ENCODE results near the gene GPR156.

The GPR156 gene

GRCh38 chr3:120203621-120204020, 81.4 kb downstream of the GPR156 start:
- TF ChIP-seq ELF4 (IDR thresholded peaks at IDR 0.05): no peak
- TF ChIP-seq BHLHE40 (IDR thresholded peaks at IDR 0.05; ENCODE audit: borderline replicate concordance): no peak
- TF ChIP-seq NFRKB (IDR thresholded peaks at IDR 0.05): no peak
- TF ChIP-seq ZNF384 (IDR thresholded peaks at IDR 0.05): no peak
- no peak for TF ChIP-seq L3MBTL2 (conservative IDR thresholded peaks at IDR 0.05)
- no peak for TF ChIP-seq CTBP1 (IDR thresholded peaks at IDR 0.05; ENCODE audit: borderline replicate concordance)
- no peak for TF ChIP-seq TARDBP (IDR thresholded peaks at IDR 0.05)
- TF ChIP-seq SP1 (IDR thresholded peaks at IDR 0.05): no peak
- TF ChIP-seq LEF1 (IDR thresholded peaks at IDR 0.05; ENCODE audit: borderline replicate concordance): no peak
- no peak for TF ChIP-seq FOXM1 (IDR thresholded peaks at IDR 0.05; ENCODE audit: borderline replicate concordance)
- TF ChIP-seq FOXA1 (IDR thresholded peaks at IDR 0.05): no peak
- no peak for TF ChIP-seq HDGF (IDR thresholded peaks at IDR 0.05; ENCODE audit: borderline replicate concordance)
- TF ChIP-seq PKNOX1 (IDR thresholded peaks at IDR 0.05): no peak
- TF ChIP-seq SUZ12 (IDR thresholded peaks at IDR 0.05): no peak
- TF ChIP-seq FOXK2 (IDR thresholded peaks at IDR 0.05): no peak
- no peak for TF ChIP-seq ARNT (IDR thresholded peaks at IDR 0.05)
- no peak for DNase-seq (ENCODE audit: extremely low spot score)
- CTCF ChIA-PET: no interaction called here
- POLR2A ChIA-PET: no interaction called here

GRCh38 chr3:120203016-120203415, 82.0 kb downstream of the GPR156 start:
- no peak for DNase-seq (ENCODE audit: extremely low spot score)
- ChIA-PET CTCF (interaction anchor here (0.6 to 1.1 kb wide), 2 partner anchors 11 to 45 kb away, joined by 3 to 4 read pairs; no protein-coding TSS in a partner anchor), POLR2A (no interaction called here)
- TF ChIP-seq HDGF (IDR thresholded peaks at IDR 0.05; ENCODE audit: borderline replicate concordance) (no peak), FOXM1 (IDR thresholded peaks at IDR 0.05; ENCODE audit: borderline replicate concordance) (no peak), SP1 (IDR thresholded peaks at IDR 0.05) (no peak), BHLHE40 (IDR thresholded peaks at IDR 0.05; ENCODE audit: borderline replicate concordance) (no peak), ARNT (IDR thresholded peaks at IDR 0.05) (no peak), TARDBP (IDR thresholded peaks at IDR 0.05) (no peak), ELF4 (IDR thresholded peaks at IDR 0.05) (no peak), FOXK2 (IDR thresholded peaks at IDR 0.05) (no peak), L3MBTL2 (conservative IDR thresholded peaks at IDR 0.05) (no peak), ZNF384 (IDR thresholded peaks at IDR 0.05) (no peak), FOXA1 (IDR thresholded peaks at IDR 0.05) (no peak), LEF1 (IDR thresholded peaks at IDR 0.05; ENCODE audit: borderline replicate concordance) (no peak)

GRCh38 chr3:120202363-120202762, 82.7 kb downstream of the GPR156 start:
- POLR2A ChIA-PET: no interaction called here
- TF ChIP-seq TARDBP (IDR thresholded peaks at IDR 0.05) (no peak), L3MBTL2 (conservative IDR thresholded peaks at IDR 0.05) (no peak)
- CTCF ChIA-PET: interaction anchor here (1.1 kb wide), 1 partner anchor 10 kb away, joined by 3 read pairs; no protein-coding TSS in a partner anchor
- no peak for DNase-seq (ENCODE audit: extremely low spot score)

- ChIA-PET POLR2A (no interaction called here), CTCF (interaction anchor here (1.0 kb wide), 1 partner anchor 28 kb away, joined by 3 read pairs; no protein-coding TSS in a partner anchor)
- TF ChIP-seq FOXK2 (IDR thresholded peaks at IDR 0.05) (no peak), LEF1 (IDR thresholded peaks at IDR 0.05; ENCODE audit: borderline replicate concordance) (no peak), BHLHE40 (IDR thresholded peaks at IDR 0.05; ENCODE audit: borderline replicate concordance) (no peak), ARNT (IDR thresholded peaks at IDR 0.05) (no peak), ELF4 (IDR thresholded peaks at IDR 0.05) (no peak), PKNOX1 (IDR thresholded peaks at IDR 0.05) (no peak), L3MBTL2 (conservative IDR thresholded peaks at IDR 0.05) (no peak), SUZ12 (IDR thresholded peaks at IDR 0.05) (no peak), HDGF (IDR thresholded peaks at IDR 0.05; ENCODE audit: borderline replicate concordance) (no peak), TARDBP (IDR thresholded peaks at IDR 0.05) (no peak), SP1 (IDR thresholded peaks at IDR 0.05) (no peak), FOXM1 (IDR thresholded peaks at IDR 0.05; ENCODE audit: borderline replicate concordance) (no peak), ZNF384 (IDR thresholded peaks at IDR 0.05) (no peak), CTBP1 (IDR thresholded peaks at IDR 0.05; ENCODE audit: borderline replicate concordance) (no peak), NFRKB (IDR thresholded peaks at IDR 0.05) (no peak), FOXA1 (IDR thresholded peaks at IDR 0.05) (no peak)
- DNase-seq (ENCODE audit: extremely low spot score): no peak
These were observed 84.4 kb downstream of the GPR156 start for GRCh38 chr3:120200493-120201235.

GRCh38 chr3:120198305-120198878, 86.6 kb downstream of the GPR156 start:
- CTCF ChIA-PET: interaction anchor here (0.7 kb wide), 1 partner anchor 110 kb away, joined by 3 read pairs; no protein-coding TSS in a partner anchor
- TF ChIP-seq PKNOX1 (IDR thresholded peaks at IDR 0.05): peak; percentile 56; the same call in 1 of the 2 replicates
- no peak for TF ChIP-seq HDGF (IDR thresholded peaks at IDR 0.05; ENCODE audit: borderline replicate concordance)
- no peak for DNase-seq (ENCODE audit: extremely low spot score)
- POLR2A ChIA-PET: interaction anchor here (1.2 kb wide), 1 partner anchor 103 kb away, joined by 3 read pairs; no protein-coding TSS in a partner anchor

- TF ChIP-seq NFRKB (IDR thresholded peaks at IDR 0.05): no peak
- TF ChIP-seq L3MBTL2 (conservative IDR thresholded peaks at IDR 0.05): no peak
- TF ChIP-seq SUZ12 (IDR thresholded peaks at IDR 0.05): no peak
- TF ChIP-seq ARNT (IDR thresholded peaks at IDR 0.05): no peak
- TF ChIP-seq BHLHE40 (IDR thresholded peaks at IDR 0.05; ENCODE audit: borderline replicate concordance): no peak
- no peak for TF ChIP-seq FOXA1 (IDR thresholded peaks at IDR 0.05)
- TF ChIP-seq SP1 (IDR thresholded peaks at IDR 0.05): no peak
- no peak for TF ChIP-seq ELF4 (IDR thresholded peaks at IDR 0.05)
- no peak for TF ChIP-seq HDGF (IDR thresholded peaks at IDR 0.05; ENCODE audit: borderline replicate concordance)
- TF ChIP-seq CTBP1 (IDR thresholded peaks at IDR 0.05; ENCODE audit: borderline replicate concordance): no peak
- TF ChIP-seq FOXM1 (IDR thresholded peaks at IDR 0.05; ENCODE audit: borderline replicate concordance): no peak
- TF ChIP-seq ZNF384 (IDR thresholded peaks at IDR 0.05): no peak
- no peak for TF ChIP-seq PKNOX1 (IDR thresholded peaks at IDR 0.05)
- ChIA-PET CTCF (no interaction called here), POLR2A (interaction anchor here (1.4 kb wide), 1 partner anchor 102 kb away, joined by 10 read pairs; no protein-coding TSS in a partner anchor)
- DNase-seq (ENCODE audit: extremely low spot score): no peak
These were observed 88.2 kb downstream of the GPR156 start for GRCh38 chr3:120196812-120197211.

Measured in HEK293T (cell line).